HG02884 (cell line): ENCODE data around the gene ARFIP1.
A peak's percentile ranks its signal among the peaks of the same experiment; 100 is the strongest.
"Not testable (repeated sequence)": the region's sequence is repeated elsewhere in the genome, so short reads cannot be mapped to it uniquely, and the experiment has no call there.

ENCODE experiments used
- ATAC-seq: cut with Tn5 transposase; IDR thresholded peaks from one replicate; pipeline ENCODE4 v1.9.1; 2021; ENCODE audit warnings: mild to moderate bottlenecking, moderate library complexity; ENCODE audit not compliant: unreplicated experiment

Gene ARFIP1, protein sequence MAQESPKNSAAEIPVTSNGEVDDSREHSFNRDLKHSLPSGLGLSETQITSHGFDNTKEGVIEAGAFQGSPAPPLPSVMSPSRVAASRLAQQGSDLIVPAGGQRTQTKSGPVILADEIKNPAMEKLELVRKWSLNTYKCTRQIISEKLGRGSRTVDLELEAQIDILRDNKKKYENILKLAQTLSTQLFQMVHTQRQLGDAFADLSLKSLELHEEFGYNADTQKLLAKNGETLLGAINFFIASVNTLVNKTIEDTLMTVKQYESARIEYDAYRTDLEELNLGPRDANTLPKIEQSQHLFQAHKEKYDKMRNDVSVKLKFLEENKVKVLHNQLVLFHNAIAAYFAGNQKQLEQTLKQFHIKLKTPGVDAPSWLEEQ

DNA sequence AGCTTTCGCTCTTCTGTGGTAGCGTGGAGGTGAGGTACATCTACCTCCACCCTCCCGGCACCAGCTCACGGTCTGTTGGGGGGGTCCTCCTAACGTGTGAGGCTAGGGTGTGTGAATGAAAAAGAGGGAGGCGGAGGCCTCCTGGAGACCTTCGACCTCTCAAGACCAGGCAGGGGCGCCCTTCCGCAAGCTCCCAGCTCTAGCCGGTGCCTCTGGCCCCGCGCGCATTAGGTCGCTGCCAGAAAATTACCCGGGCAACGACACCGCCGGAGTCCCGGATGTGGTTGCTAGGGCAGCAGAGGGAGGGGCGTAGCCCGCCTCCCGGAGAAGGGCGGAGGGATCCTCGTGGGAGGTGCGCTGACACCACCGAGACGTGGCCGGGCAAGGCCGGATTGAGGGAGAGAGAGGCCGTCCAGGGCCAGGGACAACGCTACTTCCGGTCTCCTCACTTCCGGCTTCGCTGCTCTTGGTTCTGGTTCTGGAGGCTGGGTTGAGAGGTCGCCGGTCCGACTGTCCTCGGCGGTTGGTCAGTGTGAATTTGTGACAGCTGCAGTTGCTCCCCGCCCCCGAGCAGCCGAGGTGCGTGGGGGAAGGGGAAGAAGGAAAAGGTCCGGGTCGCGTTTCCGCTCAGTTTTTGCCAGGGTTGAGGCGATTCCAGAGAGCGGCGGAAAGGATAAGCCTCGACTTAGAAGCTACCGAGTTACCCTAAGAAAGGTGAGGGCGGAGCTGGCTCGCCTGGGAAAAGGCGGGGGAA, at the start of gene ARFIP1, which contains the start of gene TIGD4:
Gene ARFIP1 (plus strand): TSS at position 442 of the 754 bp plus-strand sequence. CDS start 49,680 bp downstream, outside the sequence.
Gene TIGD4 (minus strand): TSS at position 218 of the 754 bp plus-strand sequence. CDS start 8,726 bp downstream, outside the sequence.
- ATAC-seq, result peak; percentile 94

DNA sequence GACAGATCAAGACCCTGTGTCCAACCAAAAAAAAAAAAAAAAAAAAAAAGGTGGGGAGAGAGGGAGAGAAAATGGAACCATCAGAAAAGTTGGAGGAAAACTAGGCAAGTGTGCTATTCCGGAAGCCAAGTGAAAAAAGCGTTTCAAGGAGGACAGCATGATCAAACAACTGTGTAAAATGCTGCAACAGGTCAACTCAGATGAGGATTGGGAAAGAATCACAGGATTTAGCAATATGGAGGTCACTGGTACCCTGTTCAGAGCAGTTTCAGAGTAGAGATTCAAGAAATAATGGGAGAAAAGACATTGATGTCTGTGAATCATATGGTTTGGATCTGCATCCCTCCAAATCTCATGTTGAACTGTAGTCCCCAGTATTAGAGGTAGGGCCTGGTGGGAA, 47.8 kb upstream of the ARFIP1 start:
- ATAC-seq, result no peak

- ATAC-seq, result no peak
Observed at GRCh38 chr4:152734015-152734698, 45.6 kb upstream of the ARFIP1 start.

GRCh38 chr4:152734699-152735050, 45.1 kb upstream of the ARFIP1 start:
- ATAC-seq, result no peak

DNA sequence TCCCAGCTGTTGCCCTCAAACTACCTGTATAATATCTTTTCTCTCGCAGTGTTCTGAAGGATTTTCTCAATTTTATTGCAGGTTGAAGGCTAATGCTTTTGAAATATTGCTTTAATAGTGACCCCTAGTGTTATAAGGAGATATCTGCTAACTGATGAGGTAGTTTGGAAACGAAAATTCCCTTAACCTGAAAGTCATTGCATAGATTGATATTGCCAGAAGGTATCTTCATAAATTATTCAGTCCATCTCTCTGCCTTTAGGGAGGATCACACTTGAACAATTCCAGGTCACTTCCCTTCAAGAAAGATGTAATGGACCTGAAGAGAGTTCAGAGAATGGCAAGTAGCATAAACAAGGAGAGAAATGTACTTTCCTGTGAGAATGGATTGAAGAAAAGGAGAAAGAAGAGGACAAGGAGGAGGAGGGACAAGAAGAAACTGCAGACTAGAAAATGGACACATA, 44.3 kb upstream of the ARFIP1 start:
- ATAC-seq, result no peak

DNA sequence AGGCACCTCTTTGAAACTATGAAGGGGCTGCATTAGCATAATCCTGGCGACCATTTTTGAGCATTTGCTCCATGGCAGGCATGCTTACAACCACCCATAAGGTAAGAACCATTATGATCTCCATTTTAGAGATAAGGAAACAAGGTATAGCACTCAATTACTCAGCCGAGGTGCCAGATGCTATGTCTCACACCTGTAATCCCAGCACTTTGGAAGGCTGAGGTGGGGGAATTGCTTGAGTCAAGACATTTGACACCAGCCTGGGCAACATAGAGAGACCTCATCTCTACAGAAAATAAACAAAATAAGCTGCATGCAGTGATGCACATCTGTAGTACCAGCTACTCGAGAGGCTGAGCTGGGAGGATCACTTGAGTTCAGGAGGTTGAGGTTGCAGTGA, 43.8 kb upstream of the ARFIP1 start:
- no peak for ATAC-seq

DNA sequence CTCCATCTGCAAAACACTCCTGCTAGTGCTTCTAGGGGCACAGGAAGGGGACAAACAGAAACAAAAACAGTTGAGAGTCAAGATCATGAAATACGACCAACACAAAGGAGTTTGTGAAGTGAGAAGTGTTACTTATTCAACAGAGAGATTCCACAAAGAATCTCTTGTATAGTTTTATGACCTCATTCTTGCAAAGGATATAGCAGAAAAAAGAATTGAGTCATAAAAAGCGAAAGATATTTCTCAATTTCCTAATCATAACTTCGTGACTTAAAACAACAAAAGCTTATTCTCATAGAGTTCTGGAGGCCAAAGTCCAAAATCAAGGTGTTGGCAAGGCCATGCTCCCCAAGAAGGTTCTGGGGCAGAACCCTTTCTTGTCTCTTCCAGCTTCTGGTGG, 40.9 kb upstream of the ARFIP1 start:
- no peak for ATAC-seq

DNA sequence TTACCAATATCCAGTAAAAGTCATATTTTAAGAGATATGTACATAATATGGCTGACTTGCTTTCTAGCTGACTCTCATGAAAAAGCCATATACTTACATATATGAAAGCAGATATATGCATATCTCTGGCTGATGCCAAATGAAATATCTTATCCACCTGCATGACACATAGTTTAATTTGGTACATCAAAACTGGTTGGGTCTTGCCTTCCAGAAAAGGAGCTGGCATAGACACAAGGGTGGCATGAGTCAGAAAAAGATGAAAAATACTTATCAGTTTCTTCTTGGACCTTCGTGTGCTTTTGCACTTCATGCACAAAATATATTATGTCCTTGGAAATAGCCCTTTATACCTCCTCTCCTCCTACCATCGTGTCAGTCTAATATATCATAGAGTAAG, 32.3 kb upstream of the ARFIP1 start:
- no peak for ATAC-seq

GRCh38 chr4:152748619-152749018, 31.1 kb upstream of the ARFIP1 start:
- no peak for ATAC-seq

- ATAC-seq, result no peak
Observed at GRCh38 chr4:152763796-152764195, 16.0 kb upstream of the ARFIP1 start.

DNA sequence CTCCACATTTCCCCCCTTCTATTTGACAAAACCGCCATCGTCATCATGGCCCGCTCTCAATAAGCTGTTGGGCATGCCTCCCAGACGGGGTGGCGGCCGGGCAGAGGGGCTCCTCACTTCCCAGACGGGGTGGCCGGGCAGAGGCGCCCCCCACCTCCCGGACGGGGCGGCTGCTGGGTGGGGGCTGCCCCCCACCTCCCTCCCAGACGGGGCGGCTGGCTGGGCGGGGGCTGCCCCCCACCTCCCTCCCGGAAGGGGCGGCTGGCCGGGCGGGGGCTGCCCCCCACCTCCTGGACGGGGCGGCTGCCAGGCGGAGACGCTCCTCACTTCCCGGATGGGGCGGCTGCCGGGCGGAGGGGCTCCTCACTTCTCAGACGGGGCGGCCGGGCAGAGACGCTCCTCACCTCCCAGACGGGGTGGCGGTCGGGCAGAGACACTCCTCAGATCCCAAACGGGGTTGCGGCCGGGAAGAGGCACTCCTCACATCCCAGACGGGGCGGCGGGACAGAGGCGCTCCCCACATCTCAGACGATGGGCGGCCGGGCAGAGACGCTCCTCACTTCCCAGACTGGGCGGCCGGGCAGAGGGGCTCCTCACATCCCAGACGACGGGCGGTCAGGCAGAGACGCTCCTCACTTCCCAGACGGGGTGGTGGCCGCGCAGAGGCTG, 14.6 kb upstream of the ARFIP1 start:
- ATAC-seq, result not testable (repeated sequence)

DNA sequence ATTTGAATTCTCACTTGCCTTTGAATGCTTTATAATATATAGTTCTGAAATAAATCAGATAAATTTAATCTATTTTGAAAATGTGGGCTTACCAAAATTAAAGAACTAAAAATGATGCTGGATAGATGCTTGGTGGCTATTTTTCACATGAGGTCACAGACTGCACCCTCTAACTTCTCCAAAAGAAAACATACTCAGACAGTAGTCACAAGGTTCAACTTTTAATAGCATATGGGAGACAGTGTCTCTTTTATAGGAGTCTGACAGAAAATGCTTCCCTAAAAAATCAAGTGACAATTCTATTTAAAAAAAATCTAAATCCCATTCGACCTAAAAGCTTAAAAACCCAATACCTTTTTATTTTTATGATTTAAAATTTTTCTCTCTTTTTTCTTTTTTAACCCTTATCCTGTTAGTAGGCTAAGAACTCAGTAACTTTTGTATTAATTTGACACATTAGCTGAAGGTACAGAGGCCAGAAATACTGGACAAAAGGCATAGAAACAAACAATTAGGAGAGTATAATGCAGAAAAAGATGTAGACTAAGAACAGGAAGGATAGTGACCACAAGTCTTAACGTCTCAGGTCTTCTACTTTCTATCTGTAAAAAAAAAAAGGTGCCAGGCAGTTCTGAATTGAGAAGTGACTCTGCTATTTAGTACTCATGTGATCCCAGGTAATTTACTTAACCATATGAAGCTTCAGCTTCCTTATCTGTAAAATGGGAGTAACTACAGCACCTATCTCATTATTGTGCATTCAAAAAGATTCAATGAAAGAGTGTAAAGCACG, 7.8 kb upstream of the ARFIP1 start:
- ATAC-seq, result peak; percentile 95

DNA sequence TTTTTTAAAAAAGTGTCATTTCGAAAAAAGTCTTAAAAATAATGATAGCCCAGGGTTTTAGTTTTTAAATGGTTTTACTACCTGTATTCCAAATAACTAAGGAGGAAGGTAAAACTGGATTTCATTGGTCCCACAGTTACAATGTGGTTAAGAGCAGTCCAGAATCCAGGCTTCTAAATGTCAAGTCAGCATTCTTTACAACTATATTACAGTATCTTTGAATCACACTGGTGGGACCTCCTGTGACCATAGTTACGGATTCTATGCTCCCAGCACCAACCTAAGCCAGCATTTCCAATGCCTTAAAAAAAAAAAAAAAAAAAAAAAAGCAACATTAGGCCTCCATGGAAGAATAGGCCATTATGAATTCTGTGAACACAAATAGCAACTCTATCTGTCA, 6.4 kb upstream of the ARFIP1 start:
- ATAC-seq, result no peak

GRCh38 chr4:152773953-152774352, 5.8 kb upstream of the ARFIP1 start:
- ATAC-seq, result no peak

- ATAC-seq, result no peak
Observed at GRCh38 chr4:152776352-152776751, 3.4 kb upstream of the ARFIP1 start.

DNA sequence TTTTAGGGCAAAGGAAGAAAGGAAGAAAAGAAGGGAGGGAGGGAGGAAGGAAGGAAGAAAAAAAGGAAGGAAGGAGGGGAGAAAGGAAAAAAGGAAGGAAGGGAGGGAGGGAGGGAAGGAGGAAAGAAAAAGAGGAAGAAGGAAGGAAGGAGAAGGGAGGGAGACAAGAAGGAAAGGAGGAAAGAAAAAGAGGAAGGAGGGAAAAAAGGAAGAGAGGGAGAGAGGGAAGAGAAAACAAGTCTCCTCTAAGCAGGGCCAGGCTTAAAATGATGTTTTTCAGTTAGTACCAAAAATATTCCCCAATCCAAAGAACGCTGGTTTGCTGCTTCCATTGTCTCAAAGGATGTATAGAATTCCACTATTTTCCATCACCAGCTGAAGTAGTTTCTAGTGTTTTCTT, 2.3 kb upstream of the ARFIP1 start:
- ATAC-seq, result no peak

DNA sequence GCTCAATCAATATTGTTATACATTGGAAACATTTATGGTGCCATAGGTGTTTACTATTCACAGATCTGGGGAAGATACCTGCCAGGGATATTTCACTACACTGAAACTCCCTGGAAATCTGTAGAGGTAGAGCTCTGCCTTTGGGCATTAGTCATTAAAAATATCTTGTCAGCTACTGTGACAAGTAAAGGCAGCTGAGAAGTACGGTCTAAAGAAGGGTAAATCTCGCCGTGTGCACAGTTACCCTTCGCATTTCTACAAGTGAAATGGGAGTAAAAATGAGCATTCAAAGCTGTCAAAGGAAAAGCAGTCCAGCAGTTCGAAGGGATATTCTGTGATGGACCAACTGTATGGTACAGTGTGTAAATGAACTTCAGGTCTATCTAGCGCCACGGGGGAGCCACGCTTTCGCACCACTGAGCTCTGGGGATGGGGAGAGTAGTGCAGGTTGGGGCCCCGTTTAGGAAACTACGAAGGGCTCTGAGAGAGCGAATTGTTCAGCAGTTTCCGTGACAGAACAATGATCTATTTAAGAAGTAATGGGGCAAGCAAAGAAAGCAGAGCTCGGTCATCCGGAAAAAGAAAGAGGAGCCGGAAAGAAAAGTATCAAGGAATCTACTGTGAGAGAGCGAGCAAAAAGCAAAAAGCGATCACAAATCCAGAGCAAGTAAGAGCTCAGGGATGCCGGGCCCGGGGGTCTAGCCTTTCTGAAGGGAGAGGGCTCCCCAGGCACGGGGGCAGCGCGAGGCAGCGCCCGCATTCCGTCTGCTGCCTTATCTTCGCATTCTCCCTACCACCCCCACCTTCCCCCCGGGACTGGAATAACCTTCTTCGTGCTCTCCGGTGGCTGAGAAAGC, 870 bp upstream of the ARFIP1 start:
- ATAC-seq, result peak; percentile 20

DNA sequence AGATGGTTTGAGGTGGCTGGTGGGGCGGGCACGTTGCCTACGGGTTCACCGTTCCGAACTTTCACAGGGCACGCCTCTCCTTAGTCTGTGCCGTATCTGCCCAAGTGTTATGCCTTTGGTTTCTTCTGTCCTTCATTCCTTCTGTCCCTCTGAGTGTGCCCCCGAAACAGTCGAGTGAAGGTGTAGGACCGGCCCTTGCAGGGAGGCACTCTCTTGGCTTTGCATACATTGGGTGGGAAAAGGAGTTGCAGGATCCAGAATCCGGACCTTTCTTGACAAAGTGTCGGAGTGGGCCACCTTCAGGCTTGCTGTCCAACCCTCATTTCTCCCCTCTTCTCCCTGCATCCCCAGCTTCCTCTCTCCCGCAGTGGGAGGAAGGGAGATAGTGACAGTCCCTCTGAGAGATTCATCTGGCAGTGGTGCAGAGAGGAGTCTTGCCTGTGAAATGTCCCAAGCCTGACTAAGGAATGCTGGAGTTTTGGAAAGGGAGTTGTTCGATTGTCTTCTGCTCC, 569 bp downstream of the ARFIP1 start:
- peak; percentile 25 for ATAC-seq
